Fibroblast of lung (primary cell): ENCODE data around the gene RALA.

Experiments
- CTCF ChIP-seq, 2 donors: IDR thresholded peaks in 1 of 2; conservative IDR thresholded peaks in 1 of 2; 1 replicate in 1 of 2; 2 replicates in 1 of 2; pipeline ENCODE4 v1.5.1; 2011 to 2012; ENCODE audit warnings: low read length in 2 of 2, control low read depth in 1 of 2, inconsistent platforms in 1 of 2, low read depth in 1 of 2, mild to moderate bottlenecking in 1 of 2
- EZH2 ChIP-seq: IDR thresholded peaks from 2 replicates; pipeline ENCODE4 v1.5.1; 2012; ENCODE audit warnings: low read length, control low read depth, mild to moderate bottlenecking; ENCODE audit errors: missing control alignments

DNA sequence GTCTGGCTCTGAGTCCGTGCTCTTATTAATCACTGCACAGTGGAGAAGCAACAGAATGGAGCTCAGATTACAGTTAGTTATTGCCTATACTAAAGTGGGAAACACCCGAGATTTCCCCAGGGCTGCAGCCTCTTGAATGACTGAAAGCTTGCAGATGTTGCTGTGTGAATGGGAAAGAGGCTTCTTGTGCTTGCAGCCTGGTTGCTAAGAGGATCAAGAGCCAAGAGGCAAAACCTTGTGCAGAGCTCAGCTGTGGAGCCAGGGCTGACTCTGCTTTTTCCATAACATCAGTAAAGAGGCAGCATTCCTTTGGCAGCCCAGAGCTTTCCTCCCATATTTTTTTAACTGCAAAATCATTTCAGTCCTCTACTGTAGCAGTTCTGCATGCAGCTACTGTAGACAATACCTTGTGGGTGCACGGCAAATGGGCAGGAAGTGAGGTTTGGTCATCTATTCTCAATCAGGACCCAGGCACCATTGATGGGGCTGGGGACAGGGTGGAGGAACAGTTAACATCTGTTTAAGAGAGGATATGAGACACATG, 86.5 kb downstream of the RALA start:
- no peak for TF ChIP-seq CTCF (conservative IDR thresholded peaks at IDR 0.05 in 1 of 2, IDR thresholded peaks at IDR 0.05 in 1 of 2; ENCODE audit: low read depth in 1 of 2, low read length in 2 of 2)
- no peak for TF ChIP-seq EZH2
